SH-SY5Y (cell line): Measurements from ENCODE around the gene FKBP7.

Experiments used
- GATA2 ChIP-seq: IDR thresholded peaks from 2 replicates; pipeline ENCODE4 v1.6.1; 2011; ENCODE audit warnings: mild to moderate bottlenecking, low read depth, low read length
- GATA3 ChIP-seq: IDR thresholded peaks from 2 replicates; pipeline ENCODE4 v1.6.1; 2011; ENCODE audit warnings: low read depth, mild to moderate bottlenecking, low read length, moderate library complexity

- TF ChIP-seq GATA3 (no peak), GATA2 (no peak)
These were observed 3.8 kb downstream of the FKBP7 start for GRCh38 chr2:178474560-178474959.
